ENCODE data around the gene CHCHD3.

The CHCHD3 gene

DNA sequence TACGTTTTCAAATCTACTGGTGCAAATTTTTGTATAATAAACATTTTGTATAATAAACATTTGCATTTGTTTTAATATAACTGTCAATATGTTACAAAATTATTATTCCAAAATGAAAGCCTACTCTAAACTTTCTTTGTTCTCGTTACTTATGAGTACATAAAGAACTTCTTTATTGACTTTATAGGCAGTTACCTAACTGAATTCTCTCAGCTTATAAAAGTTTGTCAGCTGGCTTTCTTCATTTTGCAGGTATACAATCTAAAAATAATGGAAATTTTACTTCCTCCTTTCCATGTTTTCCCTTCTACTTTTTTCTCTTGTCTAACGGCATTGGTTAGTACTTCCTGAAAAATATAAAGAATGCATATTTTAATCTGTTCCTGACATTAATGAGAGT is 137.1 kb downstream of the CHCHD3 start:
- in situ Hi-C loops (cut with MboI; ENCODE audit: low pct_unique_long_range_greater_than_20kb, low sequenced_read_pairs, unreplicated experiment), result no loop called here
- TF ChIP-seq, protein P1, sequence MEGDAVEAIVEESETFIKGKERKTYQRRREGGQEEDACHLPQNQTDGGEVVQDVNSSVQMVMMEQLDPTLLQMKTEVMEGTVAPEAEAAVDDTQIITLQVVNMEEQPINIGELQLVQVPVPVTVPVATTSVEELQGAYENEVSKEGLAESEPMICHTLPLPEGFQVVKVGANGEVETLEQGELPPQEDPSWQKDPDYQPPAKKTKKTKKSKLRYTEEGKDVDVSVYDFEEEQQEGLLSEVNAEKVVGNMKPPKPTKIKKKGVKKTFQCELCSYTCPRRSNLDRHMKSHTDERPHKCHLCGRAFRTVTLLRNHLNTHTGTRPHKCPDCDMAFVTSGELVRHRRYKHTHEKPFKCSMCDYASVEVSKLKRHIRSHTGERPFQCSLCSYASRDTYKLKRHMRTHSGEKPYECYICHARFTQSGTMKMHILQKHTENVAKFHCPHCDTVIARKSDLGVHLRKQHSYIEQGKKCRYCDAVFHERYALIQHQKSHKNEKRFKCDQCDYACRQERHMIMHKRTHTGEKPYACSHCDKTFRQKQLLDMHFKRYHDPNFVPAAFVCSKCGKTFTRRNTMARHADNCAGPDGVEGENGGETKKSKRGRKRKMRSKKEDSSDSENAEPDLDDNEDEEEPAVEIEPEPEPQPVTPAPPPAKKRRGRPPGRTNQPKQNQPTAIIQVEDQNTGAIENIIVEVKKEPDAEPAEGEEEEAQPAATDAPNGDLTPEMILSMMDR (IDR thresholded peaks at IDR 0.05; ENCODE audit: extremely low read depth, insufficient read depth, missing control alignments), result no peak
- no peak for DNase-seq (ENCODE audit: low spot score)

DNA sequence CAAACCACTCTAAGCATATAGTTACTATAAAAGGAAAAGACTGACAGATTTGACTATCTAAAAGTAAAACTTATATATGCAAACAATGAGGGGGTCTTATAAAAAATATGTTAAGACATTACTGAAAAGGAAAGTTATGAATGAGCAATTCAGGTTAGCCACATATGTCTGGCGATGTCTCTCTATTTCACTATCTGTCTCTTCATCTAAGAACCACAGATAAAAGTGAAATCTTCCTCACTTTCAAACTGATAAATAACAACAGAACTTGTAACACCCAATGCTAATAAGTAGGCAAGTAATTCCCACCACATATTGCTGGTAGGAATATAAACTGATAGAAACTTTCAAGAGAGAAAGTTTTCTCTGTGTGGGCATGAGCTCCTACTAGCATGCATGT is 138.2 kb downstream of the CHCHD3 start:
- no peak for DNase-seq (ENCODE audit: low spot score)
- in situ Hi-C loops (cut with MboI; ENCODE audit: low pct_unique_long_range_greater_than_20kb, low sequenced_read_pairs, unreplicated experiment), result no loop called here
- TF ChIP-seq, protein P1 (IDR thresholded peaks at IDR 0.05; ENCODE audit: extremely low read depth, insufficient read depth, missing control alignments), result no peak

DNA sequence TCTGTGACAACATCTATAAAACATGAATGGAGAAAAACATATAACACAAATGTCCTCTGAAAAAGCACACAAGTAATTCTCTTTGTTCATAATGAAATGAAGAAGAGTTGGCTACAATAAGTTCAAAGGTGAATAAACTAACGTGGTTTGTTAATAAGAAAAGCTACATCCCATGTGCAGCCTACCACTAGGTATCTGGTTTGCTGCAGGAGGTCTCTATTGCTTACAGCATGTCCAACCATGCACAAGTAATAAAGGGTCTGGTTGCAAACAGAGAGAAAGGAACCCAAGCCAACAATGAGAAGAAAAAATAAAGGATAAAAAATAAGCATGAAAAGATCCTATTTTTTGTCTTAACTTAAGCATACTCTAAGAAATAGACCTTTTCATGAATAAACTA is 139.2 kb downstream of the CHCHD3 start:
- in situ Hi-C loops (cut with MboI; ENCODE audit: low pct_unique_long_range_greater_than_20kb, low sequenced_read_pairs, unreplicated experiment), result no loop called here
- TF ChIP-seq, protein P1 (IDR thresholded peaks at IDR 0.05; ENCODE audit: extremely low read depth, insufficient read depth, missing control alignments), result no peak
- no peak for DNase-seq (ENCODE audit: low spot score)

DNA sequence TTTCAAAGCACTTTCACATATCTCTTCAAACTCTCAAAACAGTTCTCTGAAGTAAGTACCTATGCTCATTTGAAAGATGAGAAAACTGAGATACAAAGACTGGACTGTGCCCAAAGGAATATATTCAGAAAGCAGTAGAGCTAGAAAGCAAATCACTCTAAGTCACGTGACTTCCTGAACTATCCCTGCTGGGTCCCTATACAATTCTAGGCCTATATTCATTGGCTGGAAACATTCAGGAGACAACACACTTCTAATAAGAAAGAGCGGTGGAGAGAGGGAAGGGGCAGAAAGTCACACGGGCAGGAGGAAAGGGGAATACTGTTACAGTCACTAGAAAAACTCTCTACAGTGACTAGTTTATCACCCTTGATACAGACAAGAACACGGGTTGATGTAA is 140.0 kb downstream of the CHCHD3 start:
- in situ Hi-C loops (cut with MboI; ENCODE audit: low pct_unique_long_range_greater_than_20kb, low sequenced_read_pairs, unreplicated experiment), result no loop called here
- DNase-seq (ENCODE audit: low spot score), result no peak
- TF ChIP-seq, protein P1 (IDR thresholded peaks at IDR 0.05; ENCODE audit: extremely low read depth, insufficient read depth, missing control alignments), result no peak

DNA sequence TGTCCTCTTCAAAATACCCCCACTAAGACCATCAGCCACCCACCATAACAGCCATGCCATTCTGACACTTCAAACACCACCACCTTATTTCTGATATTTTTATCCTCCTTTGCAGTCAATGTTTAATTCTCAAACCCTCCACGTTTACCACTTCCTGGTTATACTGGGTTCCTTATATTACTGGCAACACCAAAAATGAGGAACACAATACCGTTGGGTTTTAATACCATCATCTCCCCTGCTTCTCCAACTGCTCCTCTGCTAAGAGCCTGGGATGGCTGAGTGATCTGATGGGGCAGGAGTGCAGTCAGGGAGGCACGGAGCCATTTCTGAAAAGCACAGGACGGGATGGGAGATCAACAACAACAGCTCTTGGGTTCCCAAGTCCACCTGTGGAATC is 140.5 kb downstream of the CHCHD3 start:
- TF ChIP-seq, protein P1 (IDR thresholded peaks at IDR 0.05; ENCODE audit: extremely low read depth, insufficient read depth, missing control alignments), result no peak
- in situ Hi-C loops (cut with MboI; ENCODE audit: low pct_unique_long_range_greater_than_20kb, low sequenced_read_pairs, unreplicated experiment), result no loop called here
- no peak for DNase-seq (ENCODE audit: low spot score)

DNA sequence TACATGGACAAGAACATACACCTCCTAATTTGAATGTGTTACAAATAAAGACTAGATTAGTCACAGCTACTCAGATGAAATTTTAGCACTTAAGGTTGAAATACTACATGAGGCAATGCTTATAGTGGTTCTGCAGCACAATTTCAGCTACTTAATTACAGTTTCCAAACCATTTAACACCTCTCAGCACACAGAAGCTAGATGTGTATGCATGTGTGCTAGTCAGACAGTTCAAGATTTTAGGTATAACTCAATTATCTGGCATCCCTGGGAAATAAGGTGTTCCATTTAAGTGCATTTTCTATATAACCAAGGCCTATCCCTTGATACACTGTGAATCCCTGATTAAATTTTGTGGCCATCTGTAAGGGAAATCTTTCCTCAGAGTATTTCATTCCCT is 141.8 kb downstream of the CHCHD3 start:
- DNase-seq (ENCODE audit: low spot score), result no peak
- TF ChIP-seq, protein P1 (IDR thresholded peaks at IDR 0.05; ENCODE audit: extremely low read depth, insufficient read depth, missing control alignments), result no peak
- in situ Hi-C loops (cut with MboI; ENCODE audit: low pct_unique_long_range_greater_than_20kb, low sequenced_read_pairs, unreplicated experiment), result no loop called here

DNA sequence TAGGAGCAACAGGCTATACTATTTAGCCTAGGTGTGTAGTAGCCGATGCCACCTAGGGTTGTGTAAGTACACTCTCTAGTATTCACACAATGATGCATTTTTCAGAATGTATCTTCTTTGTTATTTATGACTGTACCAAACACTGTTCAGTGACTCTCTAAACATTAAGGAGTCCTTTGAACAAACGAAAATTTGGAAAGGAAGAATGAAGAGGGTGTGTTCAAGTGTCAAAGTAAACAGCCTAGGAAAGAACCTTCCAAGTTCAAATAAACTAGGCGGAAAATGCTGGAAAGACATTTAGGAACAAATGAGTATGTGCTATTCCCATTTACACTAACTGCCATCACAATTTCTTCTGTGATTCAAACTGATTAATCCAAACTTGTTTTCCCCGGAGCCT is 142.4 kb downstream of the CHCHD3 start:
- in situ Hi-C loops (cut with MboI; ENCODE audit: low pct_unique_long_range_greater_than_20kb, low sequenced_read_pairs, unreplicated experiment), result no loop called here
- DNase-seq (ENCODE audit: low spot score), result no peak
- TF ChIP-seq, protein P1 (IDR thresholded peaks at IDR 0.05; ENCODE audit: extremely low read depth, insufficient read depth, missing control alignments), result no peak

Measured in GM13977 (cell line).